Hepatocyte (in vitro differentiated cells): ENCODE measurements around the gene BCL3. TPM values are rescaled to one million over a fixed set of nuclear protein-coding genes. Genes with fewer than 3 reads are reported as not detected.

ENCODE experiments used
- DNase-seq: peaks from one replicate; pipeline ENCODE4 v3.0.0-alpha.2; 2016; ENCODE audit warnings: low spot score
- H2AFZ ChIP-seq: fragments of 200-600 bp; sonication (generic); 2 replicates; pipeline ENCODE4 v1.6.0; 2016; ENCODE audit warnings: antibody characterized with exemption, mild to moderate bottlenecking
- H3K27ac ChIP-seq: fragments of 200-600 bp; sonication (generic); 2 replicates; pipeline ENCODE4 v1.5.1; 2016; ENCODE audit warnings: mild to moderate bottlenecking
- H3K27me3 ChIP-seq: fragments of 200-600 bp; sonication (generic); 2 replicates; pipeline ENCODE4 v1.6.1; 2016
- H3K36me3 ChIP-seq: fragments of 200-600 bp; sonication (generic); replicated peaks from 2 replicates; pipeline ENCODE4 v1.5.1; 2016; ENCODE audit warnings: low read depth; ENCODE audit not compliant: insufficient read depth
- H3K4me1 ChIP-seq: fragments of 200-600 bp; sonication (generic); 2 replicates; pipeline ENCODE4 v1.5.1; 2016; ENCODE audit warnings: mild to moderate bottlenecking, moderate library complexity; ENCODE audit not compliant: insufficient read depth
- H3K4me2 ChIP-seq: fragments of 200-600 bp; sonication (generic); 2 replicates; pipeline ENCODE4 v1.6.0; 2016
- H3K4me3 ChIP-seq: fragments of 200-600 bp; sonication (generic); 2 replicates; pipeline ENCODE4 v1.5.1; 2016; ENCODE audit warnings: mild to moderate bottlenecking
- H3K79me2 ChIP-seq: fragments of 200-600 bp; sonication (generic); 2 replicates; pipeline ENCODE4 v1.6.0; 2017; ENCODE audit warnings: mild to moderate bottlenecking
- H3K9me2 ChIP-seq: fragments of 200-600 bp; sonication (generic); replicated peaks from 2 replicates; pipeline ENCODE4 v1.6.0; 2017; ENCODE audit warnings: mild to moderate bottlenecking; ENCODE audit not compliant: insufficient read depth
- H3K9me3 ChIP-seq: fragments of 200-600 bp; sonication (generic); 2 replicates; pipeline ENCODE4 v1.5.1; 2016; ENCODE audit warnings: low read depth, mild to moderate bottlenecking
- H4K20me1 ChIP-seq: fragments of 200-600 bp; sonication (generic); 2 replicates; pipeline ENCODE4 v1.6.0; 2016; ENCODE audit warnings: mild to moderate bottlenecking; ENCODE audit not compliant: insufficient read depth, poor library complexity, severe bottlenecking
- CTCF ChIP-seq: fragments of 200-600 bp; sonication (generic); IDR thresholded peaks from 2 replicates; pipeline ENCODE4 v1.5.1; 2016; ENCODE audit warnings: antibody characterized with exemption, mild to moderate bottlenecking; ENCODE audit not compliant: poor library complexity
- EZH2 ChIP-seq: fragments of 200-600 bp; sonication (generic); IDR thresholded peaks from 2 replicates; pipeline ENCODE4 v1.6.1; 2016; ENCODE audit warnings: antibody characterized with exemption, mild to moderate bottlenecking, borderline replicate concordance
- EZH2phosphoT487 ChIP-seq: fragments of 200-600 bp; sonication (generic); IDR thresholded peaks from one replicate; pipeline ENCODE4 v1.6.1; 2018; ENCODE audit warnings: antibody characterized with exemption, mild to moderate bottlenecking, low read depth, moderate library complexity; ENCODE audit not compliant: unreplicated experiment, severe bottlenecking
- WGBS: methylation state at CpG from one replicate; pipeline ENCODE4 v1.1.6; 2016; ENCODE audit warnings: low lambda C conversion rate; ENCODE audit errors: missing lambda C conversion rate; 5-methylcytosine and 5-hydroxymethylcytosine counted together
- polyA plus RNA-seq: library from polyadenylated mRNA; unstranded; fragments of >200 nt; fragmentation: Nextera tagmentation; extraction: Ambion mirVana; gene quantifications from 2 replicates; pipeline ENCODE4 v1.2.1, GENCODE V29; 2016
- total RNA-seq: library from RNA; depleted of rRNA; stranded (reverse); fragments of >200 nt; gene quantifications from 2 replicates; pipeline ENCODE4 v1.2.3, GENCODE V29; 2014

The BCL3 gene
- total and polyA plus RNA-seq, 2 experiments from 2014 or later = 6.3 to 45.7 TPM

DNA sequence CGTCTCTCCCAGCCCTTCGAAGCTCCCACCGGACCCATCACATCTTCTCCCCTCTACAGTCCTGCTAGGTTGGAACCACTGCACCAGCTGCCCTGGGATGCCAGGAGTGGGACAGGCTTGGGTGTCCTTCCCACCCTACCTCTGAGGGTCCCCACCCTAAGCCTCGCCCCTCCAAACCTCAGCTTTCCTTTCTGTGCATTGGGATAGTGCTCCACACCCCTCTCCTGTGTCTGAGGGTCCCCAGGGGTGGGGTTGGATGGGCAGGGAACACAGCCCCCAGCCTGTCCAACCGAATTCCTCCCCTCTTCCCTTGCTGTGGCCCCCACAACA, 1.9 kb upstream of the BCL3 start:
- Histone ChIP-seq H3K4me3 (no peak overlapping the region), H3K27ac (peak overlapping the region; percentile 90), H2AFZ (no peak overlapping the region), H3K9me3 (no peaks in the 10 kb centered on the region), H4K20me1 (no peaks in the 10 kb centered on the region), H3K36me3 (no peaks in the 10 kb centered on the region), H3K4me1 (peaks cover 37% of the 10 kb centered on the region), H3K9me2 (no peaks in the 10 kb centered on the region), H3K4me2 (peak overlapping the region; percentile 99), H3K79me2 (peaks cover 27% of the 10 kb centered on the region), H3K27me3 (no peaks in the 10 kb centered on the region)
- 82% methylated on average over 5 of the region's 5 CpGs for WGBS
- TF ChIP-seq EZH2phosphoT487 (no peak), EZH2 (no peak), CTCF (no peak)
- no peak for DNase-seq

DNA sequence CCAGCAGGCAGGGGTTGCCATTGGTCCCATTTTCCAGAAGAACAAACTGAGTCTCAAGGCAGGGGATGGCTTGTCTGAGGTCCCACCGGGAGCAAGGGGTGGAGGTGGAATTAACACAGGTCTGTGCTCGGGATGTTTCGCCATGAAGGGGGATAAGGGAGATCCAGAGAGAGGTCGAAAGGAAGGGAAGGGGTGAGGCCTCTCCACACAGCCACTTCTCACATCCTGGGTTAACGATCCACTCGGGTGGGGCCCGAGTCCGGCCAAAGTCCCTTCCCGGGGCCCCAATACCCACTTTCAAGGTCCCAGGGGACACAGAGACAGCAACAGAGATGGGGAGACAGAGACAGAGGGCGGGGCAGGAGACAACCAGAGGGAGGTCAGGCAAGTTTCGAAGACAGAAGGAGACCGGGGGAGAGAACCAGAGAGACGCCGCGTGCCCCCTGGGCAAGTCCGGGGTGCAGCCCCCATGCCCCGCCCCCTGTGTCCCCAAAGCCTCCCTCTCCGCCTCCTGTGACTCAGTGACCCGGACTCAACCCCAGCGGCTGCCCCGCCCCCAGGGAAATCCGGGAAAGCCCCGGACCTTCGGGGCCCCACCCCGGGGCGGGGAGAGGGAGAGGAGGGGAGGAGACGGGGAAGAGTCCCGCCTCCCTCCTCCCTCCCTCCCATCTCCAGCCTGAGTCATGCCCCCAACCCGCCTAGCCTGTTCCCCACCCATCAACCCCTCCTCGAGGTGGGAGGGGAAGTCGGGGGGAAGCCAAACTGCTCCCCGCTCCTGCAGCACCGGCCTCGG, 1.4 kb upstream of the BCL3 start:
- 8% methylated on average over 17 of the region's 34 CpGs for WGBS
- Histone ChIP-seq H3K9me2 (no peaks in the 10 kb centered on the region), H3K4me1 (peaks cover 34% of the 10 kb centered on the region), H3K36me3 (no peaks in the 10 kb centered on the region), H3K27ac (peak overlapping the region; percentile 100), H3K27me3 (no peaks in the 10 kb centered on the region), H3K4me3 (peak overlapping the region; percentile 70), H3K79me2 (peaks cover 29% of the 10 kb centered on the region), H3K4me2 (peak overlapping the region; percentile 99), H3K9me3 (no peaks in the 10 kb centered on the region), H4K20me1 (no peaks in the 10 kb centered on the region), H2AFZ (peak overlapping the region; percentile 53)
- TF ChIP-seq CTCF (no peak), EZH2 (no peak), EZH2phosphoT487 (no peak)
- peak; percentile 97 for DNase-seq

DNA sequence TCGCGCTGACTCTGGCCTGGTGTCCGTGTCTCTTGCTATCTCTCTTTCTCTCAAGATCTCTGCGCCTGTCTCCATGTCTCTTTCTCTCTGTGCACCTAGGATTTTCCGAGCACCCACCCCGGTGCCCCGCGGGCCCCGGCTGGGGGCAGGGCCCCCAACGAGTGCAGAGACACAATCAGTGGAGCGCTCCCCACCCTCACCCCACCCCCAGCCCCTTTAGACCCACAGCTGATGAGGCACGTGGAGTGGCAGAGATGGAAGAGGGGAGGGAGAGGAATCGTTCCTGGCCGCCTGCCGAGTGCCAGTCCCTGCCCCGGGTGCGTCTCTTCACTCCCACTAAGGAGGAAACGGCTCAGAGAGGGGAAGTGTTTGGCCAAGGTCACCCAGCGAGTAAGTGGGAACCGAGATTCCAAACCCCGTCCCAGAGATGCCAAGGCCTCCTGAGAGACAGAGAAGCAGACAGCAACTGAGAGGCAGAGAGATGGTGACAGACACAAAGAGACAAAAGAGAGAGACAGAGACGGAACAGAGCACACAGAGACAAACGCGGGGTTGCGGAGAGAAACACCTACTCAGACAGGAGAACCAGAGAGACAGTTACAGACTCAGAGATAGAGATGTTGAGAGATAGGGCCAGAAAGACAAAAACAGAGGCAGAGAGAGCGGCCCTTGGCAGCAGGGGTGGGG, 626 bp upstream of the BCL3 start:
- H3K4me2 ChIP-seq = peak overlapping the region; percentile 99
- WGBS = 2% methylated on average over 24 of the region's 26 CpGs
- H3K4me1 ChIP-seq = peaks cover 32% of the 10 kb centered on the region
- H3K79me2 ChIP-seq = peaks cover 29% of the 10 kb centered on the region
- no peaks in the 10 kb centered on the region for H4K20me1 ChIP-seq
- H3K4me3 ChIP-seq = peak overlapping the region; percentile 70
- H3K27me3 ChIP-seq = no peaks in the 10 kb centered on the region
- H3K9me3 ChIP-seq = no peaks in the 10 kb centered on the region
- peak; percentile 72 for DNase-seq
- TF ChIP-seq EZH2 = no peak
- TF ChIP-seq CTCF = no peak
- TF ChIP-seq EZH2phosphoT487 = no peak
- H3K9me2 ChIP-seq = no peaks in the 10 kb centered on the region
- H3K27ac ChIP-seq = peak overlapping the region; percentile 100
- peak overlapping the region; percentile 53 for H2AFZ ChIP-seq
- no peaks in the 10 kb centered on the region for H3K36me3 ChIP-seq
